Measurements from ENCODE around the gene CCNQ. TPM values are rescaled to one million over a fixed set of nuclear protein-coding genes. Genes with fewer than 3 reads are reported as not detected.

The CCNQ gene
- total and polyA plus RNA-seq, 2 donors (not counting 1 experiment from before 2014, with no cell fraction given), result 19.9 to 28.2 TPM

- no peaks in the 10 kb centered on the region for H3K4me1 ChIP-seq (ENCODE audit: control insufficient read depth, extremely low read depth, insufficient read depth, low read length)
- H3K9me3 ChIP-seq (ENCODE audit: control insufficient read depth, insufficient read depth, low read depth, low read length), result no peaks in the 10 kb centered on the region
- no peaks in the 10 kb centered on the region for H3K36me3 ChIP-seq (ENCODE audit: control insufficient read depth, insufficient read depth, low read length)
- H3K79me2 ChIP-seq (ENCODE audit: control insufficient read depth, insufficient read depth, low read length), result no peaks in the 10 kb centered on the region
- H4K20me1 ChIP-seq (ENCODE audit: control insufficient read depth, extremely low read depth, insufficient read depth, low read length), result no peaks in the 10 kb centered on the region
- no peak overlapping the region for H3K4me3 ChIP-seq (replicated peaks in 1 of 4; ENCODE audit: control extremely low read depth in 1 of 4, insufficient read depth in 1 of 4, low read depth in 3 of 4, low read length in 4 of 4)
- peak; percentile 36 to 44 for DNase-seq (ENCODE audit: low read depth in 2 of 2)
- H3K27ac ChIP-seq (ENCODE audit: insufficient read depth, low read length), result no peak overlapping the region
- H3K4me2 ChIP-seq (ENCODE audit: extremely low read depth, insufficient read depth, low read length), result no peak overlapping the region
- TF ChIP-seq, protein P1, sequence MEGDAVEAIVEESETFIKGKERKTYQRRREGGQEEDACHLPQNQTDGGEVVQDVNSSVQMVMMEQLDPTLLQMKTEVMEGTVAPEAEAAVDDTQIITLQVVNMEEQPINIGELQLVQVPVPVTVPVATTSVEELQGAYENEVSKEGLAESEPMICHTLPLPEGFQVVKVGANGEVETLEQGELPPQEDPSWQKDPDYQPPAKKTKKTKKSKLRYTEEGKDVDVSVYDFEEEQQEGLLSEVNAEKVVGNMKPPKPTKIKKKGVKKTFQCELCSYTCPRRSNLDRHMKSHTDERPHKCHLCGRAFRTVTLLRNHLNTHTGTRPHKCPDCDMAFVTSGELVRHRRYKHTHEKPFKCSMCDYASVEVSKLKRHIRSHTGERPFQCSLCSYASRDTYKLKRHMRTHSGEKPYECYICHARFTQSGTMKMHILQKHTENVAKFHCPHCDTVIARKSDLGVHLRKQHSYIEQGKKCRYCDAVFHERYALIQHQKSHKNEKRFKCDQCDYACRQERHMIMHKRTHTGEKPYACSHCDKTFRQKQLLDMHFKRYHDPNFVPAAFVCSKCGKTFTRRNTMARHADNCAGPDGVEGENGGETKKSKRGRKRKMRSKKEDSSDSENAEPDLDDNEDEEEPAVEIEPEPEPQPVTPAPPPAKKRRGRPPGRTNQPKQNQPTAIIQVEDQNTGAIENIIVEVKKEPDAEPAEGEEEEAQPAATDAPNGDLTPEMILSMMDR (conservative IDR thresholded peaks at IDR 0.05 in 1 of 2, IDR thresholded peaks at IDR 0.05 in 1 of 2; ENCODE audit: low read depth in 1 of 2, low read length in 2 of 2), result peak; percentile 74 to 81
- no peak for TF ChIP-seq EZH2 (IDR thresholded peaks at IDR 0.05; ENCODE audit: low read length, missing control alignments)
- no peak overlapping the region for H2AFZ ChIP-seq (ENCODE audit: low read length)
- H3K9ac ChIP-seq (ENCODE audit: insufficient read depth, low read length), result no peak overlapping the region
- H3K27me3 ChIP-seq (ENCODE audit: control insufficient read depth, insufficient read depth, low read length), result no peaks in the 10 kb centered on the region
Measured at GRCh38 chrX:153539171-153539978, 59.6 kb downstream of the CCNQ start.

DNA sequence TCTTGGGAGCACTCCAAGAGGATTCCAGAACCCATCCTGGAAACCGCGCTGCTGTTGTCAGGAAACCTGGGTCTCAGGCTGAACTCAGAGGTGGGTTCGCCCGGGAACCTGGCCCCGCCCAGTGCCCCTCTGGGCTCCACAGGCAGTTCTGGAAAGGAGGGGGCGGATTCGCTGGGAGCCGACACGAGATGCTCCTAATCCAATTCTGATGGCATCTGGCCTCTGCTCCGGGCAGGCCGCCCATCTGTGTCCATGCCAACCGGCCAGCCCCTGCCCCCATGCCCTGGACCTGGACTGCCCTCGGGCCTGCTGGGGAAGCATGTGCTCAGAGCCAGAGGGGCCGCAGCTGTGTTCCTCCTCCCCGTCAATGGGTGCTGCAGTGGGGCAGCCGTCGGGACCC, 60.5 kb downstream of the CCNQ start:
- no peaks in the 10 kb centered on the region for H3K4me1 ChIP-seq (ENCODE audit: control insufficient read depth, extremely low read depth, insufficient read depth, low read length)

More for the DNA sequence above, 60.5 kb downstream of the CCNQ start:
- no peak for DNase-seq (ENCODE audit: low read depth in 2 of 2)
- no peaks in the 10 kb centered on the region for H3K27me3 ChIP-seq (ENCODE audit: control insufficient read depth, insufficient read depth, low read length)
- no peak overlapping the region for H3K4me2 ChIP-seq (ENCODE audit: extremely low read depth, insufficient read depth, low read length)
- H3K27ac ChIP-seq (ENCODE audit: insufficient read depth, low read length), result no peak overlapping the region
- TF ChIP-seq, protein P1 (conservative IDR thresholded peaks at IDR 0.05 in 1 of 2, IDR thresholded peaks at IDR 0.05 in 1 of 2; ENCODE audit: low read depth in 1 of 2, low read length in 2 of 2), result no peak
- TF ChIP-seq EZH2 (IDR thresholded peaks at IDR 0.05; ENCODE audit: low read length, missing control alignments), result no peak
- H3K9ac ChIP-seq (ENCODE audit: insufficient read depth, low read length), result no peak overlapping the region
- no peaks in the 10 kb centered on the region for H3K36me3 ChIP-seq (ENCODE audit: control insufficient read depth, insufficient read depth, low read length)
- H3K9me3 ChIP-seq (ENCODE audit: control insufficient read depth, insufficient read depth, low read depth, low read length), result no peaks in the 10 kb centered on the region
- H3K79me2 ChIP-seq (ENCODE audit: control insufficient read depth, insufficient read depth, low read length), result no peaks in the 10 kb centered on the region
- no peak overlapping the region for H3K4me3 ChIP-seq (replicated peaks in 1 of 4; ENCODE audit: control extremely low read depth in 1 of 4, insufficient read depth in 1 of 4, low read depth in 3 of 4, low read length in 4 of 4)
- H2AFZ ChIP-seq (ENCODE audit: low read length), result no peak overlapping the region
- no peaks in the 10 kb centered on the region for H4K20me1 ChIP-seq (ENCODE audit: control insufficient read depth, extremely low read depth, insufficient read depth, low read length)

Other genes with a start within 250 kb of the CCNQ start
- not detected in 2 replicates for gene PNMA6E, start 197.8 kb downstream of the CCNQ start, total RNA-seq
- not detected in 2 replicates for gene PNMA6E, start 197.8 kb downstream of the CCNQ start, polyA plus RNA-seq
- gene ZFP92, start 187.7 kb downstream of the CCNQ start, total RNA-seq, result 0.17 and 0.26 TPM in 2 replicates
- 0.06 and 0.09 TPM in 2 replicates for gene ZFP92, start 187.7 kb downstream of the CCNQ start, polyA plus RNA-seq
- 1.8 and 3.1 TPM in 2 replicates for gene TREX2, start 153.1 kb downstream of the CCNQ start, total RNA-seq
- gene TREX2, start 153.1 kb downstream of the CCNQ start, polyA plus RNA-seq, result 0.08 TPM in 1 of 2 replicates, not detected in the other
- gene HAUS7, start 128.6 kb downstream of the CCNQ start, total RNA-seq, result 7.3 and 10.5 TPM in 2 replicates
- 10.4 and 17.1 TPM in 2 replicates for gene HAUS7, start 128.6 kb downstream of the CCNQ start, polyA plus RNA-seq
- gene BGN, start 104.2 kb downstream of the CCNQ start, total RNA-seq, result 10.1 and 18.7 TPM in 2 replicates
- 21.4 and 61.7 TPM in 2 replicates for gene BGN, start 104.2 kb downstream of the CCNQ start, polyA plus RNA-seq
- gene ATP2B3, start 81.5 kb downstream of the CCNQ start, total RNA-seq, result not detected in 2 replicates
- gene ATP2B3, start 81.5 kb downstream of the CCNQ start, polyA plus RNA-seq, result not detected in 2 replicates
- gene DUSP9, start 48.1 kb upstream of the CCNQ start, total RNA-seq, result under 0.01 TPM in 1 of 2 replicates, not detected in the other
- gene DUSP9, start 48.1 kb upstream of the CCNQ start, polyA plus RNA-seq, result not detected in 2 replicates
- 0.26 and 0.33 TPM in 2 replicates for gene PNCK, start 74.7 kb upstream of the CCNQ start, total RNA-seq
- 0.08 TPM in 1 of 2 replicates, not detected in the other for gene PNCK, start 74.7 kb upstream of the CCNQ start, polyA plus RNA-seq
- 9.8 and 11.1 TPM in 2 replicates for gene SLC6A8, start 88.8 kb upstream of the CCNQ start, total RNA-seq
- gene SLC6A8, start 88.8 kb upstream of the CCNQ start, polyA plus RNA-seq, result 7.7 and 13.2 TPM in 2 replicates
- gene BCAP31, start 125.2 kb upstream of the CCNQ start, total RNA-seq, result 94.8 and 133 TPM in 2 replicates
- 94.0 and 114 TPM in 2 replicates for gene BCAP31, start 125.2 kb upstream of the CCNQ start, polyA plus RNA-seq
- 6.9 and 12.7 TPM in 2 replicates for gene ABCD1, start 125.7 kb upstream of the CCNQ start, total RNA-seq
- gene ABCD1, start 125.7 kb upstream of the CCNQ start, polyA plus RNA-seq, result 4.0 and 4.6 TPM in 2 replicates
- 1.0 and 4.3 TPM in 2 replicates for gene PLXNB3, start 165.1 kb upstream of the CCNQ start, total RNA-seq
- gene PLXNB3, start 165.1 kb upstream of the CCNQ start, polyA plus RNA-seq, result 1.6 and 1.9 TPM in 2 replicates
- 0.51 and 0.83 TPM in 2 replicates for gene SRPK3, start 181.9 kb upstream of the CCNQ start, total RNA-seq
- 0.15 and 0.40 TPM in 2 replicates for gene SRPK3, start 181.9 kb upstream of the CCNQ start, polyA plus RNA-seq
- gene IDH3G, start 195.2 kb upstream of the CCNQ start, total RNA-seq, result 37.8 and 44.6 TPM in 2 replicates
- 55.7 and 72.2 TPM in 2 replicates for gene IDH3G, start 195.2 kb upstream of the CCNQ start, polyA plus RNA-seq
- 144 and 147 TPM in 2 replicates for gene SSR4, start 195.5 kb upstream of the CCNQ start, total RNA-seq
- 141 and 182 TPM in 2 replicates for gene SSR4, start 195.5 kb upstream of the CCNQ start, polyA plus RNA-seq
- gene PDZD4, start 231.4 kb upstream of the CCNQ start, total RNA-seq, result under 0.01 and 0.26 TPM in 2 replicates
- 0.01 and 0.10 TPM in 2 replicates for gene PDZD4, start 231.4 kb upstream of the CCNQ start, polyA plus RNA-seq